Muscle of leg (tissue), 11 donors: Measurements from ENCODE around the gene LAPTM5. TPM values are rescaled to one million over a fixed set of nuclear protein-coding genes. Genes with fewer than 3 reads are reported as not detected.

Source experiments
- DNase-seq: peaks from one replicate; pipeline ENCODE4 v3.0.0; 2013
- H3K27ac ChIP-seq: one replicate; pipeline ENCODE4 v1.5.1; 2013; ENCODE audit warnings: mild to moderate bottlenecking, low read length, control low read depth
- H3K27me3 ChIP-seq: one replicate; pipeline ENCODE4 v1.6.1; 2013; ENCODE audit warnings: low read length; ENCODE audit not compliant: control insufficient read depth, insufficient read depth
- H3K36me3 ChIP-seq: one replicate; pipeline ENCODE4 v1.6.1; 2013; ENCODE audit warnings: low read length; ENCODE audit not compliant: control insufficient read depth, insufficient read depth
- H3K4me1 ChIP-seq: one replicate; pipeline ENCODE4 v1.6.1; 2013; ENCODE audit warnings: low read length; ENCODE audit not compliant: control insufficient read depth, insufficient read depth
- H3K4me3 ChIP-seq: one replicate; pipeline ENCODE4 v1.5.1; 2013; ENCODE audit warnings: low read length, control low read depth
- H3K9me3 ChIP-seq: replicated peaks from 2 replicates; pipeline ENCODE4 v1.6.1; 2013; ENCODE audit warnings: low read depth, low read length; ENCODE audit not compliant: control insufficient read depth
- WGBS: methylation state at CpG from one replicate; pipeline ENCODE4 v1.1.5; 2013; ENCODE audit warnings: missing lambda C conversion rate; ENCODE audit not compliant: insufficient coverage; 5-methylcytosine and 5-hydroxymethylcytosine counted together
- polyA plus RNA-seq, 8 donors: library from polyadenylated mRNA; unstranded; fragments of 120-200 nt; gene quantifications; one replicate each; pipeline versions ENCODE4 v1.2.1 to v1.2.3, GENCODE V29; 2013; ENCODE audit warnings: inconsistent platforms in 1 of 8, low replicate concordance in 1 of 8; ENCODE audit not compliant: insufficient read length in 8 of 8, insufficient read depth in 1 of 8
- total RNA-seq: library from RNA; stranded (reverse); fragments of 120-200 nt; gene quantifications from one replicate; pipeline ENCODE4 v1.2.4, GENCODE V29; 2013

Gene LAPTM5
- total and polyA plus RNA-seq, 9 donors, result 5.6 to 22.9 (median 17.6) TPM

GRCh38 chr1:30695439-30695841, 62.1 kb downstream of the LAPTM5 start:
- WGBS, result 55% methylated on average over 2 of the region's 6 CpGs
- no peaks in the 10 kb centered on the region for H3K36me3 ChIP-seq
- H3K4me1 ChIP-seq, result peaks cover 16% of the 10 kb centered on the region
- no peaks in the 10 kb centered on the region for H3K9me3 ChIP-seq
- H3K4me3 ChIP-seq, result no peak overlapping the region
- no peak overlapping the region for H3K27ac ChIP-seq
- DNase-seq, result peak; percentile 92
- peaks cover 11% of the 10 kb centered on the region for H3K27me3 ChIP-seq

GRCh38 chr1:30694280-30695175, 63.0 kb downstream of the LAPTM5 start:
- H3K27ac ChIP-seq, result no peak overlapping the region
- H3K36me3 ChIP-seq, result no peaks in the 10 kb centered on the region
- H3K4me3 ChIP-seq, result no peak overlapping the region
- H3K27me3 ChIP-seq, result peaks cover 13% of the 10 kb centered on the region
- DNase-seq, result no peak
- WGBS, result 64% methylated on average over 4 of the region's 8 CpGs
- H3K4me1 ChIP-seq, result peaks cover 21% of the 10 kb centered on the region
- no peaks in the 10 kb centered on the region for H3K9me3 ChIP-seq

- DNase-seq, result no peak
- Histone ChIP-seq H3K4me3 (no peak overlapping the region), H3K36me3 (no peaks in the 10 kb centered on the region), H3K4me1 (peaks cover 21% of the 10 kb centered on the region), H3K27ac (no peak overlapping the region), H3K9me3 (no peaks in the 10 kb centered on the region), H3K27me3 (peaks cover 16% of the 10 kb centered on the region)
- 50% methylated on average over 2 of the region's 5 CpGs for WGBS
These were observed 63.8 kb downstream of the LAPTM5 start for GRCh38 chr1:30693822-30694221.

DNA sequence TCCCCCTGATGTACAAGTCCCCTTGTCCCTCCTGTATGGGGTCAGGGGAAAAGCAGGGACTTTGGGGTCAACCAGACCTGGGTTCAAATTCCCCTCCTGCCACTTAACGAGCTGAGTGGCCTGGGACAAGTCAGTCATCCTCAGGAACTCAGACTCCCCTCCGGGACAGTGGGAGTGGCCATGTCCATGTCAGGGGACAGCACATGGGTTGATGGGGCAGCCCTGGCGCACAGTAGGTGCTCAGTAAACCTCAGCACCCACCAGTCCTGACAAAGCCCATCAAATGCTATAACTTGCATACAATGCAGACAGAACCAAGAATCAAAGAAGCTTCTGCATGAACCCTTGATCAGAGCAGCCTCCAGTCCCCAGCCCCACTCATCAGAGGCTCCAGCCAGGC, 64.2 kb downstream of the LAPTM5 start:
- Histone ChIP-seq H3K4me1 (peaks cover 16% of the 10 kb centered on the region), H3K4me3 (no peak overlapping the region), H3K27ac (no peak overlapping the region), H3K9me3 (no peaks in the 10 kb centered on the region), H3K36me3 (no peaks in the 10 kb centered on the region), H3K27me3 (peaks cover 16% of the 10 kb centered on the region)
- WGBS, result 85% methylated on average over 3 of the region's 3 CpGs
- DNase-seq, result no peak

DNA sequence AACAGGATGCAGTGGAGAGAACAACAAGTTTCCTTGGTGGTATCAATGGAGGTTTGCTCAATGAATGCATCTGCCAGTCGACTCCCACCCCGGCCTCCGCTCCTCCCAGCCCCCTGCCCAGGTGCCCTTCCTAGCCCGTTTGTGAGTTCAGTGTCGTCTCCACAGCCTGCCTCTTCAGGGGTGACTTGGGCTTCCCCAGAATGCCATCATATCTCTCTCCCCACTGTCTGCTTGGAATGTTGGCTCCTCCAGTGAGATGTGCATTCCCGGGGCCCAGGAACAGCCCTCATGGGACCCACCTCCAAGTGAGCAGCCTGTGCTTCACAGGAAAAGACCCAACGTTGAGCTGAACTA, 64.6 kb downstream of the LAPTM5 start:
- WGBS, result 80% methylated on average over 7 of the region's 7 CpGs
- Histone ChIP-seq H3K27ac (no peak overlapping the region), H3K4me1 (peaks cover 12% of the 10 kb centered on the region), H3K36me3 (no peaks in the 10 kb centered on the region), H3K9me3 (no peaks in the 10 kb centered on the region), H3K4me3 (no peak overlapping the region), H3K27me3 (peaks cover 18% of the 10 kb centered on the region)
- no peak for DNase-seq

- DNase-seq, result no peak
These were observed 65.2 kb downstream of the LAPTM5 start for GRCh38 chr1:30692201-30692947.

GRCh38 chr1:30691480-30691879, 66.1 kb downstream of the LAPTM5 start:
- no peak for DNase-seq
- H3K4me3 ChIP-seq, result no peak overlapping the region
- 47% methylated on average over 3 of the region's 5 CpGs for WGBS
- H3K27me3 ChIP-seq, result peaks cover 26% of the 10 kb centered on the region
- H3K9me3 ChIP-seq, result no peaks in the 10 kb centered on the region
- H3K27ac ChIP-seq, result no peak overlapping the region
- H3K4me1 ChIP-seq, result peaks cover 5% of the 10 kb centered on the region
- H3K36me3 ChIP-seq, result no peaks in the 10 kb centered on the region

More at GRCh38 chr1:30692201-30692947, 65.2 kb downstream of the LAPTM5 start:
- Histone ChIP-seq H3K4me3 (no peak overlapping the region), H3K36me3 (no peaks in the 10 kb centered on the region), H3K4me1 (peaks cover 8% of the 10 kb centered on the region), H3K9me3 (no peaks in the 10 kb centered on the region), H3K27me3 (peaks cover 20% of the 10 kb centered on the region), H3K27ac (no peak overlapping the region)
- WGBS, result 80% methylated on average over 4 of the region's 7 CpGs

DNA sequence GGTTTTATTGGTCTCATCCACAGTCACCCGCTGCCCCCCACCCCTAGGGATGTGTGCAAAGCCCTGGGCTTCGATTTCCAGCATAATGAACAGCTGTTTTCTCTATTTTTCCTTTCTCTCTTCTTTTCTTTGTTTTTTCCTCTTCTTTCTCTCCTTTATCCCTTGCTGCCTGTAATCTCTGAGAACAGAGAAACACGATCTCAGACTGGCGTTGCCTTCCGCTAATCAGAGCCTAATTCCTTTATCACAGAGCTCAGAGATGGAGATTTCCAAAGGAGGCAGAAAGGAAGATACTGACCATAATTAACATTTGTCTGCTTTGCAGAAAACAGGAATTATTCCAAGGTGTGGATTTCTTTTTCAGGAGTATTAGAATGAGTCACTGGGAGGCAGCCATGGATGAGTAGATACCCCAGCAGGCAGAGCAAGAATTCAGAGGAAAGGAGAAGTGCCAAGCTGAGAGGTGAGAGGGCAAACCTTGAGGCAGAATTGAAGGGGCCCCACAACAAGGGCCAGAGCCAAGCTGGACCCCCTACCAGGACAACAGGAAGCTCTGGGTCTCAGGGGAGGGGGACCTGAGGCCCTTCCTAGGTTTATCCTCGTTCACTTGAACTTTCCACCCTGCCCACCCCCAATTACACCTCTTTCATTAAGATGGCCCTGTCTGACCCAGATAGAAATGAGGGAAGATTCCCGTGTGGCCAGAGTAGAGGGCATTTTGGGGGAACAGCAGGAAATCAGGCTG, 67.5 kb downstream of the LAPTM5 start:
- Histone ChIP-seq H3K27ac (no peak overlapping the region), H3K36me3 (no peaks in the 10 kb centered on the region), H3K27me3 (peaks cover 38% of the 10 kb centered on the region), H3K4me1 (peaks cover 10% of the 10 kb centered on the region), H3K4me3 (no peak overlapping the region), H3K9me3 (no peaks in the 10 kb centered on the region)
- no peak for DNase-seq
- 18% methylated on average over 3 of the region's 7 CpGs for WGBS

- peaks cover 47% of the 10 kb centered on the region for H3K27me3 ChIP-seq
- peaks cover 14% of the 10 kb centered on the region for H3K4me1 ChIP-seq
- H3K36me3 ChIP-seq, result no peaks in the 10 kb centered on the region
- H3K9me3 ChIP-seq, result no peaks in the 10 kb centered on the region
- WGBS, result 79% methylated on average over 9 of the region's 11 CpGs
- no peak overlapping the region for H3K27ac ChIP-seq
- no peak for DNase-seq
- H3K4me3 ChIP-seq, result no peak overlapping the region
These were observed 68.4 kb downstream of the LAPTM5 start for GRCh38 chr1:30688920-30689794.
